CD4-positive, CD25-positive, alpha-beta regulatory T cell (primary cell): Measurements from ENCODE around the gene MYLK3. TPM values are rescaled to one million over a fixed set of nuclear protein-coding genes. Genes with fewer than 3 reads are reported as not detected.

Experiments used
- ATAC-seq, 2 donors: fragments of 150-1000 bp; cut with Tn5 transposase; one replicate each; pipeline ENCODE4 v1.10.0; 2021; ENCODE audit warnings: low read depth in 2 of 2, moderate number of reproducible peaks in 2 of 2, moderate library complexity in 1 of 2
- DNase-seq, 3 donors: peaks; one replicate each; pipeline versions ENCODE4 v3.0.0 to v3.0.0-alpha.2; 2012 to 2022; ENCODE audit warnings: mixed read lengths in 1 of 3
- H3K27ac ChIP-seq: one replicate; pipeline ENCODE4 v1.7.0; 2013; ENCODE audit warnings: mild to moderate bottlenecking, low read length; ENCODE audit not compliant: insufficient read depth, poor library complexity, severe bottlenecking
- H3K27me3 ChIP-seq: one replicate; pipeline ENCODE4 v1.7.0; 2013; ENCODE audit warnings: low read length; ENCODE audit not compliant: control insufficient read depth, insufficient read depth
- H3K36me3 ChIP-seq: one replicate; pipeline ENCODE4 v1.7.0; 2013; ENCODE audit warnings: mild to moderate bottlenecking, low read length, moderate library complexity; ENCODE audit not compliant: control insufficient read depth, insufficient read depth
- H3K4me1 ChIP-seq: 2 replicates; pipeline ENCODE4 v1.7.0; 2013; ENCODE audit warnings: mild to moderate bottlenecking, low read length; ENCODE audit not compliant: insufficient read depth, control insufficient read depth, poor library complexity, severe bottlenecking
- H3K4me3 ChIP-seq: one replicate; pipeline ENCODE4 v1.7.0; 2013; ENCODE audit warnings: low read depth, mild to moderate bottlenecking, low read length, moderate library complexity
- H3K9me3 ChIP-seq, 2 experiments: 1 replicate in 1 of 2; 2 replicates in 1 of 2; pipeline ENCODE4 v1.7.0; 2013; ENCODE audit warnings: low read length in 2 of 2, mild to moderate bottlenecking in 1 of 2, moderate library complexity in 1 of 2; ENCODE audit not compliant: control insufficient read depth in 2 of 2
- H3K27ac Mint-ChIP-seq, 3 donors: one replicate each; pipeline ENCODE4 v1.8.0; 2020 to 2022; ENCODE audit warnings: mild to moderate bottlenecking in 3 of 3, mixed read lengths in 3 of 3, moderate library complexity in 2 of 3
- H3K27me3 Mint-ChIP-seq: one replicate; pipeline ENCODE4 v1.8.0; 2022; ENCODE audit warnings: mild to moderate bottlenecking, mixed read lengths
- H3K36me3 Mint-ChIP-seq: one replicate; pipeline ENCODE4 v1.8.0; 2020; ENCODE audit warnings: mixed read lengths
- H3K4me1 Mint-ChIP-seq, 4 donors: one replicate each; pipeline ENCODE4 v1.8.0; 2020 to 2022; ENCODE audit warnings: mixed read lengths in 4 of 4, mild to moderate bottlenecking in 1 of 4
- H3K4me3 Mint-ChIP-seq, 4 donors: one replicate each; pipeline ENCODE4 v1.8.0; 2020 to 2022; ENCODE audit warnings: mild to moderate bottlenecking in 4 of 4, mixed read lengths in 4 of 4, moderate library complexity in 3 of 4
- H3K9me3 Mint-ChIP-seq, 7 donors: one replicate each; pipeline ENCODE4 v1.8.0; 2020 to 2022; ENCODE audit warnings: mixed read lengths in 7 of 7, mild to moderate bottlenecking in 3 of 7, moderate library complexity in 2 of 7
- polyA plus RNA-seq, 4 donors: library from polyadenylated mRNA; unstranded; fragments of 300-500 nt; fragmentation: Illumina TruSeq; gene quantifications; one replicate each; pipeline ENCODE4 v1.2.3, GENCODE V29; 2021
- total RNA-seq: library from RNA; stranded (reverse); gene quantifications from one replicate; pipeline ENCODE4 v1.2.3, GENCODE V29; 2022

Gene MYLK3
- not detected for total RNA-seq
- not detected for polyA plus RNA-seq

- no peaks in the 10 kb centered on the region for H3K36me3 Mint-ChIP-seq
- no peaks in the 10 kb centered on the region for H3K27me3 ChIP-seq
Observed at GRCh38 chr16:46747777-46748651, at the start of gene MYLK3. Gene MYLK3, minus strand, starts transcription at chr16:46748344. Its CDS starts 151 bp downstream, at chr16:46748193.

GRCh38 chr16:46797501-46797900 is 49.4 kb upstream of the MYLK3 start:
- peaks cover 12% of the 10 kb centered on the region for H3K36me3 Mint-ChIP-seq
- Histone ChIP-seq H3K4me3 (no peak overlapping the region), H3K27ac (no peak overlapping the region), H3K4me1 (peaks cover under 1% of the 10 kb centered on the region), H3K36me3 (no peaks in the 10 kb centered on the region), H3K27me3 (no peaks in the 10 kb centered on the region), H3K9me3 (peaks cover 12 to 14% of the 10 kb centered on the region in 2 experiments)
- peaks cover 3 to 17% (median 10%) of the 10 kb centered on the region in 4 donors for H3K4me1 Mint-ChIP-seq
- H3K27me3 Mint-ChIP-seq = no peaks in the 10 kb centered on the region
- no peak overlapping the region for H3K4me3 Mint-ChIP-seq
- DNase-seq (no peak), ATAC-seq (no peak)
- peak overlapping the region in 1 of 3 donors; percentile 38 for H3K27ac Mint-ChIP-seq
- peaks cover 2 to 23% (median 10%) of the 10 kb centered on the region in 7 donors for H3K9me3 Mint-ChIP-seq

More at GRCh38 chr16:46747777-46748651, at the start of gene MYLK3:
- no peak within 1 kb of the TSS for H3K4me3 Mint-ChIP-seq
- ATAC-seq = no peak
- H3K9me3 ChIP-seq = no peaks in the 10 kb centered on the region
- no peaks in the 10 kb centered on the region for H3K36me3 ChIP-seq
- no peak within 1 kb of the TSS for H3K4me3 ChIP-seq
- H3K9me3 Mint-ChIP-seq = no peaks in the 10 kb centered on the region
- no peak for DNase-seq
- H3K27ac ChIP-seq = no peak within 1 kb of the TSS
- H3K27ac Mint-ChIP-seq = no peak within 1 kb of the TSS
- H3K4me1 Mint-ChIP-seq = peaks cover 0 to 6% (median 4%) of the 10 kb centered on the region in 4 donors
- H3K4me1 ChIP-seq = peaks cover 5% of the 10 kb centered on the region
- no peaks in the 10 kb centered on the region for H3K27me3 Mint-ChIP-seq

GRCh38 chr16:46796764-46797269 is 48.7 kb upstream of the MYLK3 start:
- H3K9me3 ChIP-seq = peaks cover 12 to 14% of the 10 kb centered on the region in 2 experiments
- no peaks in the 10 kb centered on the region for H3K36me3 ChIP-seq
- Mint-ChIP-seq H3K36me3 (peaks cover 12% of the 10 kb centered on the region), H3K4me1 (peaks cover 3 to 24% (median 9%) of the 10 kb centered on the region in 4 donors), H3K27ac (no peak overlapping the region), H3K27me3 (no peaks in the 10 kb centered on the region), H3K9me3 (peaks cover 2 to 23% (median 12%) of the 10 kb centered on the region in 7 donors), H3K4me3 (no peak overlapping the region)
- ATAC-seq (no peak), DNase-seq (no peak)
- H3K27me3 ChIP-seq = no peaks in the 10 kb centered on the region
- H3K4me1 ChIP-seq = no peaks in the 10 kb centered on the region
- H3K27ac ChIP-seq = no peak overlapping the region
- no peak overlapping the region for H3K4me3 ChIP-seq

GRCh38 chr16:46793841-46794240 is 45.7 kb upstream of the MYLK3 start:
- H3K9me3 ChIP-seq = peaks cover 12 to 14% of the 10 kb centered on the region in 2 experiments
- peaks cover 17% of the 10 kb centered on the region for H3K4me1 ChIP-seq
- H3K36me3 Mint-ChIP-seq = peaks cover 12% of the 10 kb centered on the region
- peaks cover 2 to 23% (median 12%) of the 10 kb centered on the region in 7 donors for H3K9me3 Mint-ChIP-seq
- DNase-seq = no peak
- H3K4me3 ChIP-seq = no peak overlapping the region
- H3K4me3 Mint-ChIP-seq = no peak overlapping the region
- no peaks in the 10 kb centered on the region for H3K27me3 ChIP-seq
- no peaks in the 10 kb centered on the region for H3K27me3 Mint-ChIP-seq
- ATAC-seq = no peak
- H3K27ac Mint-ChIP-seq = no peak overlapping the region
- H3K27ac ChIP-seq = no peak overlapping the region
- H3K4me1 Mint-ChIP-seq = peaks cover 15 to 22% (median 18%) of the 10 kb centered on the region in 4 donors
- H3K36me3 ChIP-seq = no peaks in the 10 kb centered on the region

- Histone ChIP-seq H3K27me3 (no peaks in the 10 kb centered on the region), H3K4me3 (peak overlapping the region; percentile 74), H3K27ac (no peak overlapping the region), H3K4me1 (peaks cover 17% of the 10 kb centered on the region), H3K9me3 (peaks cover 3 to 12% of the 10 kb centered on the region in 2 experiments), H3K36me3 (no peaks in the 10 kb centered on the region)
- Mint-ChIP-seq H3K4me3 (peak overlapping the region; percentile 82 to 90 (median 88)), H3K27ac (peak overlapping the region in 2 of 3 donors; percentile 32 to 87), H3K36me3 (peaks cover 7% of the 10 kb centered on the region), H3K9me3 (peaks cover 0 to 19% (median 10%) of the 10 kb centered on the region in 7 donors), H3K4me1 (peaks cover 16 to 26% (median 20%) of the 10 kb centered on the region in 4 donors), H3K27me3 (peaks cover 6% of the 10 kb centered on the region)
- DNase-seq (no peak), ATAC-seq (no peak)
Observed at GRCh38 chr16:46790599-46791270, 42.6 kb upstream of the MYLK3 start.

- H3K36me3 ChIP-seq = no peaks in the 10 kb centered on the region
- no peaks in the 10 kb centered on the region for H3K27me3 ChIP-seq
- peak overlapping the region; percentile 82 to 90 (median 88) for H3K4me3 Mint-ChIP-seq
- peaks cover 4% of the 10 kb centered on the region for H3K36me3 Mint-ChIP-seq
- H3K9me3 ChIP-seq = peaks cover 3 to 13% of the 10 kb centered on the region in 2 experiments
- H3K4me1 Mint-ChIP-seq = peaks cover 16 to 26% (median 20%) of the 10 kb centered on the region in 4 donors
- H3K4me1 ChIP-seq = peaks cover 17% of the 10 kb centered on the region
- H3K9me3 Mint-ChIP-seq = peaks cover 0 to 15% (median 7%) of the 10 kb centered on the region in 7 donors
- peak overlapping the region; percentile 87 to 95 (median 88) for H3K27ac Mint-ChIP-seq
- DNase-seq (peak; percentile 78 to 83 (median 81)), ATAC-seq (peak; percentile 94 to 97)
- H3K27ac ChIP-seq = peak overlapping the region; percentile 55
- peaks cover 7% of the 10 kb centered on the region for H3K27me3 Mint-ChIP-seq
- H3K4me3 ChIP-seq = peak overlapping the region; percentile 74
Observed at GRCh38 chr16:46789499-46790414, 41.6 kb upstream of the MYLK3 start.
